Spleen (tissue), 3 donors: ENCODE measurements around the gene C5orf52.

Source experiments
- POLR2A ChIP-seq, 3 donors: fragments of 450-650 bp; IDR thresholded peaks; one replicate each; pipeline ENCODE4 v1.5.1; 2017; ENCODE audit warnings: antibody characterized with exemption in 3 of 3, mild to moderate bottlenecking in 1 of 3
- POLR2AphosphoS5 ChIP-seq, 3 donors: sonication (generic); formaldehyde crosslinking; IDR thresholded peaks; one replicate each; pipeline ENCODE4 v1.5.1; 2017; ENCODE audit warnings: antibody characterized with exemption in 3 of 3

DNA sequence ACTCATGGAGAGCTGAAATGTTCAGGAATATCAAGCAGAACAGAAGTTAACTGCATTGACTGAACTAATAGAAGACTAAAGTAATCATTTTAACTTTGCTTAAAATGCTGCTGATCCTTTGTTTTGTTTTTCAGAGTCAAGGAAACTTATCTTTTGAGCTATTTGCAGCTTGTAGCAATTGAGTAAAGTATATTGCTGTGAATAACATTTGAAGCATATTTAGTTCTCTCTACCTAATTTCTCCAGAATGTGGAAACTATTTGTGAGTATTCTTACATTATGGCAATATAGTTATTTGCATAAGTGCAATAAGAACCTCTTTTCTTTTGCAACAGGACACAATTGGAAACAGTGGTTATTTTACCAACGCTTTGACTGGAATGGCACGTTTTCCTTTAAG lies 13.8 kb upstream of the C5orf52 start:
- TF ChIP-seq POLR2AphosphoS5 (IDR thresholded peaks at IDR 0.05), result no peak
- no peak for TF ChIP-seq POLR2A (IDR thresholded peaks at IDR 0.05)
